Airway epithelial cell (primary cell): ENCODE measurements around the gene DEFB125. TPM values are rescaled to one million over a fixed set of nuclear protein-coding genes. Genes with fewer than 3 reads are reported as not detected.

Experiments used
- total RNA-seq: library from RNA; depleted of rRNA; stranded (reverse); fragments of >200 nt; gene quantifications from 2 replicates; pipeline ENCODE4 v1.2.3, GENCODE V29; 2015

Gene DEFB125
- total RNA-seq: not detected in 2 replicates

GRCh38 chr20:87401-87800 lies at the start of gene DEFB125:
Gene DEFB125 (plus strand): TSS chr20:87672. CDS start chr20:87710, 38 bp downstream.

GRCh38 chr20:142290-142689 lies 54.8 kb downstream of the DEFB125 start, which contains the start of gene DEFB126:
Gene DEFB126 (plus strand): TSS chr20:142590. CDS start chr20:142629, 39 bp downstream.

Other genes starting within 250 kb of the DEFB125 start
- gene DEFB126, start 54.9 kb downstream of the DEFB125 start, total RNA-seq: not detected in 2 replicates
- gene DEFB127, start 69.8 kb downstream of the DEFB125 start, total RNA-seq: not detected in 2 replicates
- not detected in 2 replicates for gene DEFB128, start 102.0 kb downstream of the DEFB125 start, total RNA-seq
- not detected in 2 replicates for gene DEFB129, start 139.6 kb downstream of the DEFB125 start, total RNA-seq
- gene DEFB132, start 170.1 kb downstream of the DEFB125 start, total RNA-seq: not detected in 2 replicates
- gene C20orf96, start 203.1 kb downstream of the DEFB125 start, total RNA-seq: 0.19 and 1.4 TPM in 2 replicates
- 13.0 and 14.3 TPM in 2 replicates for gene ZCCHC3, start 209.9 kb downstream of the DEFB125 start, total RNA-seq
- 7.3 and 10.0 TPM in 2 replicates for gene SOX12, start 237.9 kb downstream of the DEFB125 start, total RNA-seq